GM18909 (cell line): ENCODE data around the gene SLC28A1.

ENCODE experiments used
- ATAC-seq: cut with Tn5 transposase; IDR thresholded peaks from one replicate; pipeline ENCODE4 v1.9.1; 2021; ENCODE audit warnings: mild to moderate bottlenecking; ENCODE audit not compliant: unreplicated experiment, poor library complexity

SLC28A1 gene

GRCh38 chr15:84929795-84930603 lies 45.5 kb downstream of the SLC28A1 start:
- ATAC-seq = no peak

GRCh38 chr15:84934942-84935729 lies 50.7 kb downstream of the SLC28A1 start:
- ATAC-seq = no peak

GRCh38 chr15:84937144-84937543 lies 52.7 kb downstream of the SLC28A1 start:
- no peak for ATAC-seq

- no peak for ATAC-seq
Measured at GRCh38 chr15:84938726-84939125, 54.3 kb downstream of the SLC28A1 start.

- ATAC-seq = no peak
Measured at GRCh38 chr15:84940399-84940798, 55.9 kb downstream of the SLC28A1 start.

- no peak for ATAC-seq
Measured at GRCh38 chr15:84942456-84942855, 58.0 kb downstream of the SLC28A1 start.

- ATAC-seq = no peak
Measured at GRCh38 chr15:84944311-84944710, 59.8 kb downstream of the SLC28A1 start.

GRCh38 chr15:84944861-84945260 lies 60.4 kb downstream of the SLC28A1 start:
- ATAC-seq = no peak

GRCh38 chr15:84946772-84947489 lies 62.5 kb downstream of the SLC28A1 start:
- ATAC-seq = no peak

GRCh38 chr15:84947947-84948830 lies 63.7 kb downstream of the SLC28A1 start:
- ATAC-seq = no peak

- ATAC-seq = no peak
Measured at GRCh38 chr15:84949043-84949442, 64.6 kb downstream of the SLC28A1 start.

GRCh38 chr15:84949845-84950569 lies 65.5 kb downstream of the SLC28A1 start:
- no peak for ATAC-seq

GRCh38 chr15:84950570-84951111 lies 66.2 kb downstream of the SLC28A1 start:
- ATAC-seq = no peak

GRCh38 chr15:84951736-84952135 lies 67.3 kb downstream of the SLC28A1 start:
- ATAC-seq = no peak

- ATAC-seq = no peak
Measured at GRCh38 chr15:84953136-84953535, 68.7 kb downstream of the SLC28A1 start.

- no peak for ATAC-seq
Measured at GRCh38 chr15:84953726-84954125, 69.3 kb downstream of the SLC28A1 start.

- ATAC-seq = no peak
Measured at GRCh38 chr15:84955089-84955848, 70.8 kb downstream of the SLC28A1 start.

GRCh38 chr15:84956199-84956598 lies 71.7 kb downstream of the SLC28A1 start:
- no peak for ATAC-seq
